Activated CD4-positive, alpha-beta T cell treated with anti-CD3 and anti-CD28 coated beads, Interleukin-2, amount 10 ng/mL, durations not matched to agents 24 days and 14 days (primary cell): ENCODE measurements around the gene SLC22A23. TPM values are rescaled to one million over a fixed set of nuclear protein-coding genes. Genes with fewer than 3 reads are reported as not detected.

ENCODE experiments used
- DNase-seq: peaks from one replicate; pipeline ENCODE4 v3.0.0; 2022
- H3K27ac Mint-ChIP-seq: one replicate; pipeline ENCODE4 v1.8.0; 2022; ENCODE audit warnings: mild to moderate bottlenecking, mixed read lengths
- H3K27me3 Mint-ChIP-seq: one replicate; pipeline ENCODE4 v1.8.0; 2022; ENCODE audit warnings: mixed read lengths
- H3K36me3 Mint-ChIP-seq: one replicate; pipeline ENCODE4 v1.8.0; 2022; ENCODE audit warnings: low read depth, mild to moderate bottlenecking, mixed read lengths
- H3K4me1 Mint-ChIP-seq: one replicate; pipeline ENCODE4 v1.8.0; 2021; ENCODE audit warnings: mixed read lengths
- H3K4me3 Mint-ChIP-seq: one replicate; pipeline ENCODE4 v1.8.0; 2022; ENCODE audit warnings: mild to moderate bottlenecking, moderate library complexity, mixed read lengths
- H3K9me3 Mint-ChIP-seq: one replicate; pipeline ENCODE4 v1.8.0; 2021; ENCODE audit warnings: mixed read lengths
- intact Hi-C: fragments of 100-400 bp; cut with micrococcal nuclease; formaldehyde crosslinking; loops from one replicate; pipeline ENCODE4 v1.15.1; 2023
- total RNA-seq: library from RNA; stranded (reverse); gene quantifications from 2 replicates; pipeline ENCODE4 v1.2.3, GENCODE V29; 2022

Gene SLC22A23
- total RNA-seq, 1 donor from 2014 or later = 0.12 TPM

DNA sequence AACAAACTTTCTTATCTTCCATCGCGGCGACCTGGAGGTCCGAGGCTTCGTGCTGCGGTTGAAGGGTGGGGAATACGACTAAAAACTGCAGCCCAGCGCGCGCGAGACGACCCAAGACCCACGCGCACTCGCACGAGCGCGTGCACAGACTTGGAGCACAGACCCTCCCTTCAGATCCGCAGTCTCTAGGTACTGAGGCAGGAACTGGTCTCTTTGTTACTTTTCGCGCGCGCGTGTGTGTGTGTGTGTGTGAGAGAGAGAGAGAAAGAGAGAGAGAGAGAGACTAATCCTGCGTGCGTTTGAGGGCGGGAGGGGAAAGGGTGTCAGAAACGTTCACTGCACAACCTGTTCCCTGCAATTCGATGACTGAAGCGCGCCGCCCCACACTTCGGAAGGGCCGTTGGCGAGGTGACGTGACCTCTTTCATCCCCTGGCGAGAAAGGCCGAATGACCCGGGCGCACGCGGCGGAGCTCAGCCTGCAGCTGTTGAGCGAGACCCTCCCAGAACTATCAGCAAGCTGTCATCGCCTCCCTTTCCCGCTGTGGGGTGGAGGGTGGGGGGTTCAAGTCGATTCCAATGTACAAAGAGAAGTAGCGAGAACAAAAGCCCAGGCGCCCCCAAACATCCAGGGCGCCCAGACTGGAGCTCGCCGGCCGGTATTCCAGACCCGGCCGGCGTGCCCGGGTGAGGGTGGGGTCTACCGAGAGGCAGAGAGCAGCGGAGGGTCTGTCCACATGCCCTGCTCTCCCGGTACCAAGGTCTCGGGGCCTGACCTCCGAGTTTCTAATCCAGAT lies 227.9 kb downstream of the SLC22A23 start:
- H3K4me1 Mint-ChIP-seq = peaks cover 26% of the 10 kb centered on the region
- peak overlapping the region; percentile 85 for H3K4me3 Mint-ChIP-seq
- H3K9me3 Mint-ChIP-seq = no peaks in the 10 kb centered on the region
- intact Hi-C loops = loop anchor here (2.0 to 10.0 kb wide), 3 partner anchors 20 to 1844 kb away; partner anchors contain the start of genes FOXF2 and SLC22A23
- peak overlapping the region; percentile 64 for H3K27ac Mint-ChIP-seq
- peaks cover 5% of the 10 kb centered on the region for H3K36me3 Mint-ChIP-seq
- DNase-seq = peak; percentile 78
- H3K27me3 Mint-ChIP-seq = peaks cover 79% of the 10 kb centered on the region

DNA sequence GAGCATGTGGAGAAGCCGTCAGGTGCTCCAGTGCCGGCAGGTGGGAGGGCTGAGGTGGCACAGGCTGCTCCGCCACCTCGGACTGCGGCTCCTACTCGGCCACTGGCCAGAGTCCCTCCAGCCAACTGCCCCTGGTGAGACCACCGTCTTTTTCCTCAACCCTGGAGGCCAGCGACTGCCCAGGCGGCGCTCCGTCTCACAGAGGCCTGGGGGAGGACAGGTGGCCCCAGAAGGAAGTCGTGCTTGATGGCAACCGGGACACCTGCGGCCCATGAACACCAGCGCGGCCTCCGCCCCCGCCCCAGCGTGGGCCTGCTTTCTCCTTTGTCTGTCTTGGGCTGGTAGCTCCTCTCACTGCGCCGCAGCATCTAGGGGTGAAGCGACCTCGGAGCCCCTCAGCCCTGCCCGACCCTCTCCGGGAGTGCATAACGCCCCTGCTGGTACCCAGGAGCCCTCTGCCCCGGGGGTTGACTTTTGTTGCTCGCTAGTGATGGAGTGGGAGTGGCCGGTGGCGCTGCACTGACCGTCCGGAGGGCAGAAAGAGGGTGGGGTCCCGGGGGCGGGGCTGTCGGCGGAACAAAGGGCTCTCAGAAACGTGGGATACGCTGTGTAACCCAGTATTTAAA lies 228.7 kb downstream of the SLC22A23 start:
- Mint-ChIP-seq H3K27me3 (peaks cover 78% of the 10 kb centered on the region), H3K27ac (no peak overlapping the region), H3K4me1 (peaks cover 26% of the 10 kb centered on the region), H3K36me3 (peaks cover 5% of the 10 kb centered on the region), H3K9me3 (no peaks in the 10 kb centered on the region), H3K4me3 (peak overlapping the region; percentile 85)
- DNase-seq = peak; percentile 68
- intact Hi-C loops = loop anchor here (2.0 to 10.0 kb wide), 3 partner anchors 19 to 1843 kb away; partner anchors contain the start of genes FOXF2 and SLC22A23

DNA sequence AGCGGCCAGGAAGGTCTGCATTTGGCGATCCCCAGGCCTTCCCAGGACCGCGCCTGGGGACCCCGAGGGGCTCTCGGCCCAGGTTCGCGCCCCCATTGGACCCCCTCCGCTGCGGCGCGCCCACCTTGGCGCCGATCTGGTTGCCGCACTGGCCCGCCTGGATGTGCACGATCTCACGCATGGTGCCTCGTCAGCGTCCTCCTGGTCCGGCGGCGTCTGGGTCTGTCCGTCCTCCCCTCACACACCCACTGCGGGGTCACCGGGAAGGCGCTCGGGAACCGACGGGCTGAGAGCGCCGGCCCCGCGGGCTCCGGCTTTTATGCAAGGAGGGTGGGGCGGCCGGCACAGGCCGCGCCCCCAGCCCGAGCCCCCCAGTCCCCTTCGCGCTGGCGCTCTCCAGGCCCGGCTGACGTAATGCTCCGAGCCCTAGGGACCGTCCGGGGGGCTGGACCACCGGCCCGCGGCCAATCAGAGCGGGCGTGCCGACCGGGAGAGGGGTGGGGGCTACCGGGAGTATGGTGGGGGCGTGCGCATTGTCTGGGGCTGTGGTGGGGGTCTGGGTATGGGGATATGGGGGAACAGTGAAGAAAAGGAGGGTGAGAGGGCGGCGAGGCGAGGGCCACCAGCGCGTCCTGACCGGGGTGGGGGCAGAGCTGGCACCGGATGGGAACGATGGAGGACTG lies 229.3 kb downstream of the SLC22A23 start, which contains the start of gene TUBB2B:
TUBB2B (minus strand) TSS at position 291 of the 683 bp plus-strand sequence; CDS start at position 181, 110 bp downstream.
- peaks cover 72% of the 10 kb centered on the region for H3K27me3 Mint-ChIP-seq
- intact Hi-C loops = loop anchor here (2.0 to 10.0 kb wide), 4 partner anchors 19 to 1843 kb away; partner anchors contain the start of genes FOXF2 and SLC22A23
- peaks cover 5% of the 10 kb centered on the region for H3K36me3 Mint-ChIP-seq
- peaks cover 26% of the 10 kb centered on the region for H3K4me1 Mint-ChIP-seq
- peak within 1 kb of the TSS; percentile 85 for H3K4me3 Mint-ChIP-seq
- DNase-seq = peak; percentile 63
- no peaks in the 10 kb centered on the region for H3K9me3 Mint-ChIP-seq
- peak within 1 kb of the TSS; percentile 51 for H3K27ac Mint-ChIP-seq

DNA sequence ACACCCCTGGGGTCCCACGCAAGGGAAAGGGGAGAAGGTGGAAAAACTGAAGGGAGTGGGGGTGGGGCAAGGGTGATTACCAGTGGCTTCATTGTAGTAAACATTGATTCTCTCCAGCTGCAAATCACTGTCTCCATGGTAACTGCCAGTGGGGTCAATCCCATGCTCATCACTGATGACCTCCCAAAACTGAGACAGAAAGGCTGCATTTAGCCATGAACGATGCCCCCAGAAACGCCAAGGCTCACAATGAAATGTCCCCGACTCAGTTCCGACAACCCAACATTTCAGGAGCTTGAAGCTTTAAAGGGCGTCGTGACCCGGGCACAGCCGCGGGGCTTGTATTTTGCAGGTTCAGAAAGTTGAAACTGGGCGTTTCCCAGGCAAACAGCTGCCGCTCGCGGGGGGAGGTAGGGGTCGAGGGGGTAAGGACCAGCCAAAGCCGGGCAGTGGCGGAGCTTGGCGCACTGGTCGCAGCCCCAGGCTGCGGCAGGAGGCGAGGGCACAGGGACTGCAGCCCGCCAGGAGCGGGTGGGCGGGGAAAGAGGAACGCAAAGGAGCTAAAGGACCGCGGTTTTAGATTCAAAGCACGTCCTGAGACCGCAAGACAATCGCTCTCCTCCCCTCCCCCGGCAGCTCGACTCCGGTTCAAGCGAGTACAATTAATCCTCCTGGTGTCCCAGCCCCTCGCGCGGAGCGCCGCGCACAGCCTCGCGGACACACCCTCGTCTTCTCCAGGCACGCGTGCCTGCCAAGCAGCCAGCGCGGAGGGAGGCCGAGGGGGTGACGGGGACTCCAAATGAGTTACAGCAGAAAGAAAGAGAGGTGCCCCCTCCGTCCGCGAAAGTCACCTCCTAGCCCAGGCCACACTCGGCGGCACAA lies 230.1 kb downstream of the SLC22A23 start:
- intact Hi-C loops = loop anchor here (2.0 to 10.0 kb wide), 3 partner anchors 64 to 1842 kb away; partner anchors contain the start of genes FOXF2 and SLC22A23
- H3K27me3 Mint-ChIP-seq = peaks cover 69% of the 10 kb centered on the region

DNA sequence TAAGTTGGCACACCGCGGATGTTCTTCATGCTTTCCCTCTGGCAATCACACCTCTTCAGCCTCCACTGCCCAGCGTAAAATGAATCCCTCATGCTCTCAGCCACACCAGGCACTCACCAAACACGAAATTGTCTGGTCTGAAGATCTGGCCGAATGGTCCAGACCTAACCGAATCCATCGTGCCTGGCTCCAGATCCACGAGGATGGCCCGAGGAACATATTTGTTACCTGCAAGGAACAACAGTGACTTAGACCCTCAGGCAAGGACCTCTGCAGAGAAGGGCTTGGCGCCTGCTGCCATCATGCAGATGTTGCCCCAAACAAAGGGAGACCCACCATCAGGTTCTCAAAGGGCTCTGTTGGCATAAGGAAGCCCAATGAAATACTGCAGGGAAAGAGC lies 230.8 kb downstream of the SLC22A23 start:
- intact Hi-C loops = loop anchor here (2.0 to 10.0 kb wide), 3 partner anchors 63 to 1841 kb away; partner anchors contain the start of genes FOXF2 and SLC22A23
- Mint-ChIP-seq H3K27ac (no peak overlapping the region), H3K9me3 (peaks cover 7% of the 10 kb centered on the region), H3K4me3 (no peak overlapping the region), H3K4me1 (peaks cover 23% of the 10 kb centered on the region), H3K36me3 (peaks cover 7% of the 10 kb centered on the region), H3K27me3 (peaks cover 64% of the 10 kb centered on the region)
- no peak for DNase-seq

More for the DNA sequence above, 230.1 kb downstream of the SLC22A23 start:
- Mint-ChIP-seq H3K4me3 (peak overlapping the region; percentile 84), H3K4me1 (peaks cover 26% of the 10 kb centered on the region), H3K27ac (peak overlapping the region; percentile 51), H3K36me3 (peaks cover 7% of the 10 kb centered on the region), H3K9me3 (peaks cover 6% of the 10 kb centered on the region)
- DNase-seq = peak; percentile 73

DNA sequence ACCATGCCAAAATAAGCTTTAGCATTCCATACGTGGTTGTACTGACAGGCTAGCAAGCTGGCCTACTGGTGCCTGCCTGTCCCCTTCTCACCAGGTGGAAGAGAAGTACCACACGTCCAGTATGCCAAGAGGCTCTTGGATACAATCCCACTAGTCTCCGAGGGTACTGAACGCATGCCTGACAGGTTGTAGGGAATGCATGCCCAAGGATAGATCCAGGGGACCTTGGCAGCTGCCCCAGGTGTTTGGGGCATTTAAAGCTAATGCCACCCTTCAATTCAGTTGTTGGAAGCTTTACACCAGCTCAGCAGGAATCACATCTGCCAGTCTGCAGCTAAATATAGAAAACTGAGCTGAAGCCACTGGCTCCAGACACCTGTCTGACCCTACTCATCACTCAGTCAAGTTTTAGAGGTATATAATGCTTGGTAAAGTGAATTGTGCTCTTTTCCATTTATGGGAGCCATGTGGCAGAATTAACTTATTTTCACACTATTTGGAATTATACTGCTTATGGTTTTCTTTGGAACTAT lies 234.3 kb downstream of the SLC22A23 start:
- DNase-seq = no peak
- intact Hi-C loops = loop anchor here (10.0 kb wide), 1 partner anchor 1838 kb away; the partner anchor contains the start of gene FOXF2
- Mint-ChIP-seq H3K27ac (no peak overlapping the region), H3K4me1 (peaks cover 3% of the 10 kb centered on the region), H3K27me3 (peaks cover 57% of the 10 kb centered on the region), H3K4me3 (no peak overlapping the region), H3K36me3 (peaks cover 2% of the 10 kb centered on the region), H3K9me3 (peaks cover 7% of the 10 kb centered on the region)

DNA sequence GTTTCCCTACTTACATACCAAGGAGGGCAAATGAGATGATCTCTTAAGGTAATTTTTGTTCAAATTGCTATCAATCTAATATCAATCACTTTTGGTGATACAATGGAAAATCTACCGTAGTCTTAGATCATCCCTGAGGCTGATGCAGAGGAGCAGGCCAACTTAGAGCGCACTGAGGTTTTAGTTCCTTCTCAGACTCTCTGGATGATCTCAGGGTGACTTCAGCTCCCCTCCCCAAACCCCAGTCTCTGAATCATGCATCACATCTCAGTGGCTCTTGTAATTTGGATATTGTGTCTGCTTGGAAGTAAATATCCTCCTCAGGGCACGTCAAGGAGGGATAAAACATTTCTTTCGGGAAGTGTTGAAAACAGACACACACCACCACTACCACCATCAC lies 235.3 kb downstream of the SLC22A23 start:
- Mint-ChIP-seq H3K4me3 (no peak overlapping the region), H3K36me3 (peaks cover 2% of the 10 kb centered on the region), H3K9me3 (peaks cover 7% of the 10 kb centered on the region), H3K27ac (no peak overlapping the region), H3K4me1 (no peaks in the 10 kb centered on the region), H3K27me3 (peaks cover 59% of the 10 kb centered on the region)
- no peak for DNase-seq
- intact Hi-C loops = loop anchor here (10.0 kb wide), 1 partner anchor 1837 kb away; the partner anchor contains the start of gene FOXF2

DNA sequence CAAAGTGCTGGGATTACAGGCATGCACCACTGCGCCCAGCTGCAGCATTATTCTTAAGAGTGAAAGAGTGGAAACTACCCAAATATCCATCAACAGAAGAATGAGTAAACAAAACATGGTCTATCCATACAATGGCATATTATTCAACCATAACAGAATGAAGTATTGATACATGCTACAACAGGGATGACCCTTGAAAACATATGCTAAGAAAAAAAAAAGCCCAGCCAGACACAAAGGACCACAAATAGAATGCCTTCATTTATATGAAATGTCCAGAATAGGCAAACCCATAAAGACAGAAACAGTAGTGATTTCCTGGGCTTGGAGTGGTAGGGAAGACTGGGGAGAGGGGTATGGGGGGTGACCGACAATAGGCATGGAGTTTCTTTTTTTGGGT lies 236.5 kb downstream of the SLC22A23 start:
- Mint-ChIP-seq H3K4me1 (no peaks in the 10 kb centered on the region), H3K36me3 (peaks cover 2% of the 10 kb centered on the region), H3K27me3 (peaks cover 56% of the 10 kb centered on the region), H3K27ac (no peak overlapping the region), H3K9me3 (peaks cover 7% of the 10 kb centered on the region), H3K4me3 (no peak overlapping the region)
- intact Hi-C loops = loop anchor here (10.0 kb wide), 1 partner anchor 1836 kb away; the partner anchor contains the start of gene FOXF2
- no peak for DNase-seq

Other genes with a start within 250 kb of the SLC22A23 start
- 0.12 TPM in 1 of 2 replicates, not detected in the other for gene TUBB2B, start 229.4 kb downstream of the SLC22A23 start, total RNA-seq
- 33.4 and 35.6 TPM in 2 replicates for gene PSMG4, start 198.1 kb downstream of the SLC22A23 start, total RNA-seq